SIG-M5 (cell line): ENCODE measurements around the gene RTP3.

ENCODE experiments used
- DNase-seq: peaks from one replicate; lab custom pipeline; 2025; lab: John Stamatoyannopoulos, UW

The RTP3 gene

DNA sequence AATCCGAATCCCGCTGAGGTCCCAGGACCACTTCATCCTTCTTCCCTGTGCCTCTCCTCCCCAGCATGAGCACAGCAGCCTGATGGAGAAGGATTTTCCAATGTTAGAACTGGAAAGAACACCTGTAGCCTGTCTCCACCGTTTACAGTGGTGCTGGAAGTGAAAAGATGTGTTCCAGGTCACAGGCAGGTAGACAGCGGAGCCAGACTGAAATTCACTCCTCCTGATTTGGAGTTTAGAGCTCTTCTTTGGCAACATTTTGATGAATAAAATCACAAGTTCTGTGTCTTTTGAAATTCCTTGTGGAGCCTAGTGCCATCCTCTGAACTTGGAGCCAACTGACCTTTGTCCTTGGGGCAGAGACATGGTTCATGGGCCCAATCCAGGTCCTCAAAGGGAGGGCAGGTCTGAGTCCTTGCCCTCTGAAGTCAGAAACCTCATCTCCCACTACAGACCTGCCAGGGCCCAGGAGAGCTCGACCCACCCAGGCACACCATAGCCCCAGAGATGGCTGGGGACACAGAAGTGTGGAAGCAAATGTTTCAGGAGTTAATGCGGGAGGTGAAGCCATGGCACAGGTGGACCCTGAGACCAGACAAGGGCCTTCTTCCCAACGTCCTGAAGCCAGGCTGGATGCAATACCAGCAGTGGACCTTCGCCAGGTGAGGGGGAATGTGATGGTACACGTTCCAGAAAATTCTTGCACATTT, at the start of gene RTP3:
Gene RTP3, plus strand, starts transcription at position 421 of the 710 bp plus-strand sequence. Its CDS starts 87 bp downstream, at position 508.
- DNase-seq, result no peak

DNA sequence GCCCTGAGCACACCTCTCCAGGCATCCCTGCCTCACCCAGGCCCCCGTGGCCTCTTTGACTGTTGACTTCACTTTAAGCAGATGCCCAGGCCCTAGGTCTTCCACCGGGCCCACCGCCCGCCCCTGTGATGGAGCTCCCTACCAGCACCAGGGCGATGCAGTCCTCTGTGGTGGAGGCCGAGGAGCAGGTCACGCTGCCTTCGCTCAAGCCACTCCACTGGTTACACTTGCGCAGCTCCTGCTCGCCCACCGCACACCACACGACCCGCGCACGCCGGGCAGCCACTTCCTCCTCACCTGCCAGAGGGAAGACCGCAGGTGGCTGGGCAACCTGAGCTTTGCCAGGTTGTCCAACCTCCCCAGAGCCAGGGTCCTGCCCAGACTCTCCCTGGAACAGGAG, 49.1 kb upstream of the RTP3 start:
- no peak for DNase-seq

DNA sequence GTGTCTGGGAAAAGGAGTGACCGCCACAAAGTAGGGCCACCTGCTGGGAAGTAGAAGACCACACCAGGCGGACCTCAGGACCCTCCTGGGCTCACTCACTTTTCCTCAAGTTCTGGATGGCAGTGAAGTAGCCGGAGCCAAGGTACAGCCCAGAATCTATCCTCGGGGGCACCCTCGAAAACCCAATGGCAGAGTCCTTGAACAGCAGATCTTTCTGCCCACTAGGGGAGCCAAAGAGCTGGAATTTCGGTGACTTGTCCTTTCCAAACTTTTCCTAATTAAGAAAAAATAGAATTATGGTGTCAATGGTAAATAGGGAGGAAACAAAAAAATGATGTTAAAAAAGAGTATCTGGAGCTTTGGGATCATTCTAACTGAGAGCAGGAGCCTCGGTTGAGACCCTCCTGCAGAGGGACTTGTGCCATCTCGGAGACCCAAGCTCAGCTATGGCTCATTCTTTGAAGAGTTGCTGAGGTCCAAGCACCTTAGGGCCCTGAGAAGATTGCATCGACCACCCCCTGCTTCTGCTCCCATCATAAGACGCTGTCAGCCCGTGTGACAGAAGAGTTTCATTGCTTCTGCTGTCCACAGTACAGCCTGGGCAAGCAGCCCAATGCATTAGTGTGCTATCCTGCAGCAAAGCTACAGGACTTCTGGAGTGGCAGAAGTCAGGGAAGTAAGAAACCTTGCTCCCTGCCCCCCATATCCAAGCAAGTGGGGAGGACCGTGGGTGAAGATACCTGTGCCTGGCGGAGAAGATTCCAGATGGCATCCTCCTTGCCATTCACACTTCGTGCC, 47.8 kb upstream of the RTP3 start:
- no peak for DNase-seq

DNA sequence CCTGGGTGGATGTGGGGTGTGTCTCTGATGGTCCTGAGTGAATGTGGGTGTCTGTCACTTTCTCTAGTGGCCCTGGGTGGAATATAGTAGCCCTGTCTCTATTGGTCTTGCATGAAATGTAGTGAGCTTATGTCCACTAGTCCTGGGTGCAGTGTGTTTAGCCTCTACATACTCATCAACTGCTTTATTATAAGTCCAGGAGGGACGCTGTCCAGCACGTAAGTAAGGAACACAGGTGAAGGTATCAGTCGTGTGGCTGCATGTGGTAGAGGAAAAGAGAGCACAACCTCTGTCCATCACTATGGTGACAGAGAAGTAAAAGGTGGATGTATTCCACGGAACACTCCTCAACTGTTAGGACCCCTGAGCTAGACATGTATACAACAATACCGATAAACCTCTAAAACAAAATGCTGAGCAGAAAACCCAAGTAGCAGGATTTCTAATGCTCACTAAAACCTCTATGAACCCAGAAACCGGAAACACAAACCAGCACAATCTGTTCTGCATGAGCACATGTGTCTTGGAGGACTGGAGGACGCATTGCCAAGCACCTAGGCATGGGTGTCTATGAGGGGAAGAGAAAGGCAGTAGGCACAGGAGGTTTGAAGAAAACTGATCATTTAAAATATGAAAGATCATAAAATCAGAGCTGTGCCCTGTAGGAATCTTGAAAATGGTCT, 44.1 kb upstream of the RTP3 start:
- no peak for DNase-seq

DNA sequence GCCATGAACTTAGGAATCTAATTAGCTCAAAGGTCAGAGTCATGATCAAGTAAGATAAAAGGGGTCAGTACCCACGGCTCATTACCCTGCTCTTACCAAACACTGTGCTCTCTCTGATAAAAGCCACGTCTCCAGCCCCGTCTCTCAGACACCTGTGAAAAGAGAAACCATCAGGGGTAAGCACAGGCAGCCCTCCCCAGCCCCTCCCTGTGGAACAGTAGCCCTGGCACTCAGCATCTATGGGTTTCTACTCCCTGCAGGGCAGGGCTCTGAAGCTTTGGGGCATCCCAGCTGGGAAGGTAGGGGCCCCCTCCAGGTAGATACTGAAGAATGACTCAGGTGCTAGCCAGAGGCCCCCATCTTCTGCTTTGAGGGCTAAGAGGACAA, 43.6 kb upstream of the RTP3 start:
- no peak for DNase-seq

DNA sequence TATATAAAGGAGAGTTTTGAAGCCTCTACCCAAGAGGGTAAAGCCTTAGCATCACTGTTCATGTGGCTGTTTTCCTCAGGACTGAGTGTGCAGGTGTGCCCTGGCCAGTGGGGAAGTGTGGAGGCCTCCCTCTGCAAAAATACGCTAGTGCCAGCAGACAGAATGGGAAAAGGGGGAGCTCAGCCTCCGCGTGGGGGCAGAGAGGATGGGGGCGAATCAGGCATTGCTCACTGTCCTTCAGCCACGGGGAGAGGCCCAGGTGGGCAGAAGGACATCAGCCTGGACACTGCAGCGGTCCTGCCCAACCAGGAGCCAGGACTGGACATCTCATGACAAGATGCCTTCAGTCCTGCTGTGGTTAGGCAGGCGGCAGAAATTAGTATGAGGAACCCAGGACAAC, 43.2 kb upstream of the RTP3 start:
- DNase-seq, result no peak

DNA sequence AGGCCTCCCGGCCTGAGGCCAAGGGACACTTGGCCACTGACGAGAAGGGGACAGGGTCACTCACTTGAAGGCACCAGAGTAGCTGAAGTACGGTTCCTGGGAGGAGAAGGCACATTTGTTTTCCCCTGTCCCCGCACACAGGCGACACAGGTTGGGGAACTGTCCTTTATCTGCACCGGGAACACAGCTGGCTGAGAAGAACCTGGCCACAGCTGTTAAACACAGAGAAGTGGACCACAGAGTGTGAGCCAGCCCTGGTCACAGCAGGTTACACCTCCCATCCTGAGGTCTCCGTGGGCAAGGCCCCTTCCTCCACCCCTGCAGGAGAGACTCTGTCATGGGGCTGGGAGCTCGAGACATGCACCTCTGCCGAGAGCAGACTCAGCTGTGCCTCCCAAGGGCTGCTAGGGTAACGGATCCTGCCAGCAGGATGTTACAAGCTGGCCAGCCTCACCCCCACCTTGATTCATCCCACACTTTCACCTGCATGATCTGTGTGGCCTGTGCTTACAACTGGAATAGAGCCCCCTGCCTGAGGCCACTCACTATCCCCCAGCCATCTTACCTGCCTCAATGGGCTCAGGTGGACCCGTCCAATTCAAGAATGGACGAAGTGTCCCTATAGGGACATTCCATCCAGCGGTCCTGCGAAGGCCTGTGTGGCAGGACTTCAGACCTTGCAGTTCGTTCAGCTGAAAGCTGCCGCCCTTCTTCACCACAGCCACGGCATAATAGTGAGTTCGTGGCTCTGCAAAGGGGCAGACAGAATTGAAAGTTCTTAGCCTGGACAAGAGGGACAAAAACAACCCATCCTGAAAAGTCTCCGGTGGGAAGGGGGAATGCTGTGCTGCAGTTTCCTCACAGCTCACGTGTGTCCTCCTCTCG, 42.3 kb upstream of the RTP3 start:
- DNase-seq, result no peak

DNA sequence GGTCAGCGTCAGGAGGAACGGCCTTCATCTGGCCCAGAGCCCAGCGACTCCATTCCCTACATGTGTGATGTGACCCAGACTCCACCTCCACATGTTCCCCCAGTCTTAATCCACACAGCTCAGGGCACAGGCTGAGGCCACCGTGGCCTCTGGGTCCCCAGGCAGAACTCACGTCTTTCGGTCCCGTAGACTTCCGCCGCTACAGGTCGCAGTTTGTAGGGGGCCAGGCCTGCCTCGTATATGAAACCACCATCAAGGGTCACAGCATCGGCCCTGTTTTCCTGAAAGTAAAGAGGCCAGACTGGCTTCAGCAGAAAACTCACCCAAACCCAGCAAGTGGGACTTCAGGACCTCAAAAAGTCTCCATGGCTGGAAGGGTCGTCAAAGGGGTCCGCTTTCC, 41.7 kb upstream of the RTP3 start:
- DNase-seq, result no peak

DNA sequence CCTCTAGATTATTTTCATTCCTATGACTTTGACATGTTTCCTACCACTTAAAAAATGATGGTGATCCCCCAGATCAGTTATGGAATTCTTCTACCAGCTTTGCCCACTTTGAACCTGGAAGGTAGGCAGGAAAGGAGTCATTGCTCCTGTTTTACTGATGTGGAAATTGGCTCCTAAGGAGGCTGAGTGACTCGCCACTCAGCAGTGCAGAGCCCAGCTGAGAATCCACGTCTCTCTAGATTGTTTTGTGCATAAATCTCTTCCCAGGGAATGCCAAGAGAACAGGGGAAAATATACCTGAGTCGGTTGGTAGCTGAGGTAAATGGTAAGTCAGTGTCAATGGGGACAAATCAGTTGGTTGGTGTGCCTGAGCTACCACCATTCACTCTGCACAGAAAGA, 37.7 kb upstream of the RTP3 start:
- DNase-seq, result no peak

DNA sequence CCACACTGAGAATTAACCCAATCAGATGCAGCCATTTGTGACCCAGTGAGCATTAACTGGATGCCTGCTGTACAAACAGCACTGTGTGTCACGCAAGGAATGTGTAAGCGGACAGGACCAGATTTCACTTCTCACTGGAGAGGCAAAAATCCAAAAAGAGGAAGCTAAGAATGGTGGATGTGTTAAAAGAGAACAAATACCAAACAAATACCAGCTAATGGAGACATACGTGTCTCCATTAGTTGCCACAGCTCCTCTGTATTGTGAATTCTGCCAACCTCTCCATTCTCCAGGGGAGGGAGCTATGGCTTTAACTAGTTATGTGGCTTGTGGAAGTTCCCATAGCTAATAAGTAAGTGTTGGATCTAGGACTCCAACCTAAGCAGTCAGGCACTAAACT, 35.7 kb upstream of the RTP3 start:
- no peak for DNase-seq

DNA sequence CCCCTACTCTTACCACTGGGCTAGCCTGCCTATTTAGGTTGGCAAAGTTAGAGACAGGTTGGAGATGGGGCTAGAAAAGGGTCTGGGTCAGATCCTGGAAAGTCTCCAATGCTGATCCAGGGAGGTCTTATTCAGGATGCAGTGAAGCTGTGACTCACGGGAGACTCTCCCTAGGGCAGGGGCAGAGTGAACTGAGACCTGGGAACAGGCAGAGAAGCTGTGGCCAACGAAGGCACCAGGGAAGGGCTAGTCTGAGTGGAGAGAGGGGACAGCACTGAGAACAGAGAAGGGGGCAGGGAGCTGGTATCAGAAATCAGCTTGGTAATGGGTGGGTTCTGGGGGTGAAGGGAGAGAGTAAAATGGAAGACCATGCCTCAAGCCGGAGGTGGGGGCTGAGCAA, 35.3 kb upstream of the RTP3 start:
- no peak for DNase-seq

DNA sequence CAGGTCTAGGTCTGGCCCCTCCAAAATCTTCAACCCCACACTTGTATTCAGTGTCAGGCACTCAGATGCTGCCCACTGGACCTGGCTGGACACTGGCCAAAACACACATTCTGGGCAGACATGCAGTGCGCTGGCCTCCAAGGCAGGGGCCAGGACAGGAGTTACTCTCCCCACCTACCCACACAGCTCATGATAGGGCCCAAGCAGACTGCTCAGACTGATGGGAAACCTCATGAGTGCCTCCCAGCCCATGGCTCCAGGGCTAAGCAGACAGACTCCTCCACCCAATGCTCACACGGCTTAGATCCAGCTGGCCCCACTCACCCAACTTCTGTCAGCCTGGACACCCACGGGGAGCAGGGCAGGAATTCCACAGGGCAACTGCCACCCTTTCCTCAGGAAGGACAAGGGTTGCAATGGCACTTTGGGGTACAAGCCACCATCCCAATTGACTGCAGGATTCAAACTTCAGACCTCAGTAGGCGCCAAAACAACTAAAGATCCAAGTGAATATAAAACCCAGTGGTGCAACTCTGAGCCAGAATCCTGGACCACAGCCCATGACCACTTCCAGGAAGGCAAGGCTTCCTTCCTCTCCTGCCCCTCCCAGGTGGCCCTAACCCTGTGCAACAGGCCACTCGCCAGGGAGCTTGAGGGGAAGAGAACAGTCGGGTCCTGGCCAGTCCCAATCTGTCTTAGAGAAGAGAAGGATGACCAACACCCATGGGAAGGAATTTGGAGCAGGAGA, 34.5 kb upstream of the RTP3 start:
- DNase-seq, result no peak

DNA sequence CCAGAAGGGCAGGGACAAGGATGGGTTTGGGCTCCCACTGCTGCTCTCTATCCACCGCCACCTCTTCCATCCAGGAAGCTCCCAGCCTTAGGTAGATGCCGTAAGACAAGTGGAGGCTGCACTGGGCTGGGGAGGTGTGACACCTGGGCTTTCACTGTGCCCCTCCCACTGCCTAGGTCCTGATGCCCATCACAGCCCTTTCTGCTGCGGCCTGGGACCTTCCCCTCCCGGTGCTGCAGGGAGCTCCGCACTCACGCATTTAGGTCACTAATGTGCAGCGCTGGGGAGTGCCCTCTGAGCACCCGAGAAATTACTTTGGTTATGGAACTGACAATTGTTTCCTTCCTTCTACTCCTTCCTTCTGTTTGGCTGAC, 33.9 kb upstream of the RTP3 start:
- no peak for DNase-seq

DNA sequence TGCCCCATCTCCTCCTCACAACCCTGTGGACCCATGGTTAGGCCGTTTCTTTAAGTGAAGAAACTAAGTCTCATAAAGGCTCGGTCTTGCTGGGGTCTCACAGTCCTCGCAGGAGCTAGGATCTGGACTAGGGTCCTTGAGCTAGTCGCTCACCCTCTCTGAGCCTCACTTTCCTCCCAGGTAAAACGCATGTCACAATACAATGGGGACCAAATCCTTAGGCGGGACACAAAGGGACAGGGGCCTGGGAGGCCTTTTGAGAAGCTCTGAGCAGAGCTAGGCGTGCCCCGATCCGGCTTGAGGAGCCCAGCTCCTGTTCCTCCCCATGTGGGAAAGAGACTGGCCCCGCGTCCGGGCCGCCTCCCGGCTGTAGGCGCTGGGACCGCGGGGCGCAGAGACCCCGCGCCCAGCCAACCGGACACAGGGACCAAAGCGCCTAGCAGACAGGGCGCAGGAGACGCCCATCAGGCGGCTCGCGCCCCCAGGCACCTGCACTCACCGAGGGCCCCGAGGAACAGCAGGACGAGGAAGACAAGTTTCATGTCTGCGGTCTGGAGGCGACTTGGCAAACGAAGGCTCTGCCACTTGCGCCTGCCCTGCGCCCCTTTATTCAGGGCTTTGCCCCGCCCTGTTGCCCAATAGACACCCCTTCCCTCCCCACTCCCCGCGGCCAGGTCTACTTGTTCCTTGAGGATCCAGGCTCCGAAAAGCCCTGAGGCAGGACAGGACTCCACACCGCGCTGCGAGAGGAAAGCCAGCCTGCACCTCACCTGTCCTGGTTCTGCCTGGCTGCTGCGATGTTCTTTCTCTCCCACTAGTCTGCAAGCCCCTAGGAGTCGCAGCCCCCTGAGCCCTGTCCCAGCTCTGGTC, 33.2 kb upstream of the RTP3 start, which contains the start of gene LTF:
Gene LTF, minus strand, starts transcription at position 580 of the 870 bp plus-strand sequence. Its CDS starts 38 bp downstream, at position 542.
- no peak for DNase-seq

DNA sequence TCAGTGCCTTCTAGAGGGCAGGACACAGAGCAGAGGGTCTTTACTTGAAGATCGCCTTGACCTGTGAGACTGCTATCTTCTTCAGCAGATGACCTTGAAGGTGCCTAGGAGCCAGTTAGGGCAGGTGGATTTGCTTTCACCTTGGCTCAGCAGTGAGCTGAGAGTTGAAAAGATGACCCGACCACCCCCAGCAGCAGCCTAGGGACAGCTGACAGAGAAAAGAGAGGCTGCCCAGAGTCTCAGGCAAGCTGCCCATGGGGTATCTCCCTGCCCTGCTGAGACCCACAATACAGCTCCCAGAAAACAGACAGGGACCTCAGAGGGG, 32.6 kb upstream of the RTP3 start:
- no peak for DNase-seq

DNA sequence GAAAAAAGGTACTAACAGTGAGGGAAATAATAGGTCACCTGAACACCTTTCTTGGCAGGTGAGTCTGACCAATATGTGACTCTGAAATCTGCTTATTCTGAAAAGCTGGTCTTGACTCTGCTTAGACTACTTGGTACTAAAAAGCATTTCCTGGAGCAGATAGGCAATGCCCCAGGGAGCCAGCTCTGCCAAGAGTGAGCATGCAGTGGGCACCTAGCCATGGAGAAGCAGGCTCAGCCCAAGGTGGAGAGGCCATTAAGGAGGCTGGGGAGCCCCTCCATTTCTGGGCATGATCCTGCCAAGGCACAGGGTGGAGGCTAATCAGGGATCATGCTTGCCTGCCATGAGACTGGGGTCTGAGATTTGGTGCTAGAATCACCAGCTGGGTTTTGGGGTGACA, 31.5 kb upstream of the RTP3 start:
- no peak for DNase-seq

DNA sequence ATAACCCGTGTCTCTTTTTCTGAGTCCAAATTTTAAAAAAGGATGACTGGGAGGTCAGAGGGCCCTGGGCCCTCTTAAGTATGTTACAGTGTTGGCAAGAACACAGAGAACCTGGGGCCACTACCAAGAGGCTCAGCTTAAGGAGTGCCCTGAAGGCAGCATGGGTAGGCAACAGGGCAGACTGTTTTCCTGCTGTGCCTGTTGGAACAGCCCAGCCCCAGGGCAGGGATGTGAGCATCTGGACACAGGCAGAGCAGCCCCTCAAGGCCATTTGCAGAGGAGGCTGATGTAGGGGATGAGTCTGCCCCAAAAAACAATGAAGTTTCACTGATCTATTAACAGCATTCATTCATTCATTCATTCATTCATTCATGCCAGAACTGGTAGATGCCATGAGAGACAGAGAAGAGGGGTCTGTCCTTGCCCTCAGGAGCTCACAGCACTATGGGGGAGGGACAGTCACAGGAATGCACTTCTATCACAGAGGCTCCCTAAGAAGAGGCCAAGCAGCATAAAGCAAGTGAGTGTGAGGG, 30.8 kb upstream of the RTP3 start:
- DNase-seq, result no peak

DNA sequence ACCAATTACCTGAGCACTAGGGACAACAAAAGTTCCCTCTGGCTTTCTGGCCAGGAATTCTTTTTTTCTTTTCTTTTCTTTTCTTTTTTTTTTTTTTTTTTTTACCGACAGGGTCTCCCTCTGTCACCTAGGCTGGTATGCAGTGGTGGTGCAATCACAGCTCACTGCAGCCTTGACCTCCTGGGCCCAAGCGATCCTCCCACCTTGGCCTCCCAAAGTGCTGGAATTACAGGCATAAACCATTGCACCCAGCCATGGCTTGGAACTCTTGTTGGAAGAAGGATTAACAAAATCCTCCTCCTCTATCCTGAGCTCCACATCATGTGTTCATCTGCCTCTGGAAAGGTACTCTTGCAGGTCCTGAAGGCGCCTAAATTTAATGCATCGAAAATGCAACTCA, 30.2 kb upstream of the RTP3 start:
- DNase-seq, result no peak

DNA sequence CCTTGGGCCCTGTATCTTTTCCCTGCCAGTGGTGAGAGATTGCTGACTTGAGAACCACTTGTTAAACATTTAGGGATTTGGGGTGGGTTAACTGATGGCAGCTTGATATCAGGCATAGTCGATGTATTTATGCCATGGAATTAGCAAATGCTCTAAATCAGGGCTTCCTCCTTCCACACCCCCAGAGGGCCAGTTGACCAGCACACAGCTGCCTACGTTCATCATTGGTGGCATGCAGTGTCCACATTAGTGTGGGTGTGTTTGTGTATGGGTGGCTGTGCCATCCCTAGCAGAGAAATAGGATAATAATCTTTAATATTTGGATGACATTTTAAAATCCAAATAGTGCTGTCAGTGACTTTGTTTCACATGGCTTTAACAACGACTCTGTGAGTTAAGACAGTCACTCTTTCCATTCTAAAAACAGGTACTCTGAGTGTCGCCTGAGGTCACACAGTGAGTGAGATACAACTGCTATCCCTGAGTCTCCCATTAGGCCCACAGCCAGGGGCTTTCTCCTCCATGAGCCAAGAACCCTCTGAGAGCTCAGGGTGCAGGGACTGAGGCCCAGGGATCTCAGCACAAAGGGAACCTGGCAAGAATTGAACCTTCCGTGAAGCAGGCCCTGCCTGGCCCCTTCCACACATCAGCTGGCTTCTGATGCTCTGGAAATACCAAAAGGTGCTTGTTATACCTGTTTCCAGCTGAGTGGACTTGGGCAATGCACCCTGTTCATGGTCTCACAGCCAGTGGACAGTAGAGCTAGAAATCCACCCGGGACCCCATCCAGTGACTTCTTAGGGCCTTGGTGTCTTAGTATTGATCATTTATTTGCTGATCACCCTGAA, 28.8 kb upstream of the RTP3 start:
- DNase-seq, result no peak
